ENCODE measurements around the gene GADL1. TPM values are rescaled to one million over a fixed set of nuclear protein-coding genes. Genes with fewer than 3 reads are reported as not detected.

GADL1 gene
- total RNA-seq, 1 donor from 2014 or later, result 25.1 TPM

GRCh38 chr3:30890907-30891306 lies 3.6 kb downstream of the GADL1 start:
- H3K4me3 ChIP-seq (ENCODE audit: low read length in 3 of 3), result no peak overlapping the region
- no peaks in the 10 kb centered on the region for H3K36me3 ChIP-seq (ENCODE audit: control insufficient read depth in 3 of 3, insufficient read depth in 3 of 3, low read length in 3 of 3)
- H3K4me1 ChIP-seq (ENCODE audit: control insufficient read depth in 3 of 3, insufficient read depth in 3 of 3, low read length in 3 of 3), result peaks cover 0 to 16% (median 12%) of the 10 kb centered on the region in 3 donors
- no peak overlapping the region for H3K27ac ChIP-seq (ENCODE audit: low read depth, low read length)
- no peak overlapping the region for H3K9ac ChIP-seq (ENCODE audit: low read depth in 1 of 3, low read length in 3 of 3)
- peaks cover 0 to 3% (median 0%) of the 10 kb centered on the region in 3 donors for H3K27me3 ChIP-seq (ENCODE audit: control insufficient read depth in 3 of 3, insufficient read depth in 3 of 3, low read length in 3 of 3)
- no peaks in the 10 kb centered on the region for H3K9me3 ChIP-seq (ENCODE audit: control insufficient read depth in 3 of 3, low read length in 3 of 3)

GRCh38 chr3:30886888-30887287 lies 7.6 kb downstream of the GADL1 start:
- Histone ChIP-seq H3K4me1 (ENCODE audit: control insufficient read depth in 3 of 3, insufficient read depth in 3 of 3, low read length in 3 of 3) (peaks cover 0 to 5% (median 0%) of the 10 kb centered on the region in 3 donors), H3K4me3 (ENCODE audit: low read length in 3 of 3) (no peak overlapping the region), H3K27ac (ENCODE audit: low read depth, low read length) (no peak overlapping the region), H3K36me3 (ENCODE audit: control insufficient read depth in 3 of 3, insufficient read depth in 3 of 3, low read length in 3 of 3) (no peaks in the 10 kb centered on the region), H3K9ac (ENCODE audit: low read depth in 1 of 3, low read length in 3 of 3) (no peak overlapping the region), H3K9me3 (ENCODE audit: control insufficient read depth in 3 of 3, low read length in 3 of 3) (no peaks in the 10 kb centered on the region), H3K27me3 (ENCODE audit: control insufficient read depth in 3 of 3, insufficient read depth in 3 of 3, low read length in 3 of 3) (no peaks in the 10 kb centered on the region)

- Histone ChIP-seq H3K4me1 (ENCODE audit: control insufficient read depth in 3 of 3, insufficient read depth in 3 of 3, low read length in 3 of 3) (peaks cover 2 to 6% (median 6%) of the 10 kb centered on the region in 3 donors), H3K36me3 (ENCODE audit: control insufficient read depth in 3 of 3, insufficient read depth in 3 of 3, low read length in 3 of 3) (no peaks in the 10 kb centered on the region), H3K27ac (ENCODE audit: low read depth, low read length) (no peak overlapping the region), H3K4me3 (ENCODE audit: low read length in 3 of 3) (no peak overlapping the region), H3K9me3 (ENCODE audit: control insufficient read depth in 3 of 3, low read length in 3 of 3) (no peaks in the 10 kb centered on the region), H3K9ac (ENCODE audit: low read depth in 1 of 3, low read length in 3 of 3) (no peak overlapping the region), H3K27me3 (ENCODE audit: control insufficient read depth in 3 of 3, insufficient read depth in 3 of 3, low read length in 3 of 3) (no peaks in the 10 kb centered on the region)
Measured at GRCh38 chr3:30878862-30879261, 15.6 kb downstream of the GADL1 start.

- H3K27ac ChIP-seq (ENCODE audit: low read depth, low read length), result peak overlapping the region; percentile 10
Measured at GRCh38 chr3:30875505-30875904, 19.0 kb downstream of the GADL1 start.

GRCh38 chr3:30873671-30874070 lies 20.8 kb downstream of the GADL1 start:
- H3K9me3 ChIP-seq (ENCODE audit: control insufficient read depth in 3 of 3, low read length in 3 of 3), result no peaks in the 10 kb centered on the region
- H3K4me3 ChIP-seq (ENCODE audit: low read length in 3 of 3), result peak overlapping the region in 1 of 3 donors; percentile 26
- H3K4me1 ChIP-seq (ENCODE audit: control insufficient read depth in 3 of 3, insufficient read depth in 3 of 3, low read length in 3 of 3), result peaks cover 10 to 19% (median 13%) of the 10 kb centered on the region in 3 donors
- no peaks in the 10 kb centered on the region for H3K27me3 ChIP-seq (ENCODE audit: control insufficient read depth in 3 of 3, insufficient read depth in 3 of 3, low read length in 3 of 3)
- no peaks in the 10 kb centered on the region for H3K36me3 ChIP-seq (ENCODE audit: control insufficient read depth in 3 of 3, insufficient read depth in 3 of 3, low read length in 3 of 3)
- H3K27ac ChIP-seq (ENCODE audit: low read depth, low read length), result peak overlapping the region; percentile 10
- peak overlapping the region in 1 of 3 donors; percentile 15 for H3K9ac ChIP-seq (ENCODE audit: low read depth in 1 of 3, low read length in 3 of 3)

More at GRCh38 chr3:30875505-30875904, 19.0 kb downstream of the GADL1 start:
- H3K27me3 ChIP-seq (ENCODE audit: control insufficient read depth in 3 of 3, insufficient read depth in 3 of 3, low read length in 3 of 3), result no peaks in the 10 kb centered on the region
- no peaks in the 10 kb centered on the region for H3K36me3 ChIP-seq (ENCODE audit: control insufficient read depth in 3 of 3, insufficient read depth in 3 of 3, low read length in 3 of 3)
- H3K4me1 ChIP-seq (ENCODE audit: control insufficient read depth in 3 of 3, insufficient read depth in 3 of 3, low read length in 3 of 3), result peaks cover 13 to 19% (median 13%) of the 10 kb centered on the region in 3 donors
- peak overlapping the region in 2 of 3 donors; percentile 35 to 40 for H3K9ac ChIP-seq (ENCODE audit: low read depth in 1 of 3, low read length in 3 of 3)
- no peaks in the 10 kb centered on the region for H3K9me3 ChIP-seq (ENCODE audit: control insufficient read depth in 3 of 3, low read length in 3 of 3)
- peak overlapping the region; percentile 4 to 30 (median 17) for H3K4me3 ChIP-seq (ENCODE audit: low read length in 3 of 3)

GRCh38 chr3:30872879-30873278 lies 21.6 kb downstream of the GADL1 start:
- H3K4me3 ChIP-seq (ENCODE audit: low read length in 3 of 3), result no peak overlapping the region
- no peaks in the 10 kb centered on the region for H3K36me3 ChIP-seq (ENCODE audit: control insufficient read depth in 3 of 3, insufficient read depth in 3 of 3, low read length in 3 of 3)
- H3K9ac ChIP-seq (ENCODE audit: low read depth in 1 of 3, low read length in 3 of 3), result no peak overlapping the region
- H3K4me1 ChIP-seq (ENCODE audit: control insufficient read depth in 3 of 3, insufficient read depth in 3 of 3, low read length in 3 of 3), result peaks cover 13 to 23% (median 17%) of the 10 kb centered on the region in 3 donors
- H3K27ac ChIP-seq (ENCODE audit: low read depth, low read length), result peak overlapping the region; percentile 65
- no peaks in the 10 kb centered on the region for H3K9me3 ChIP-seq (ENCODE audit: control insufficient read depth in 3 of 3, low read length in 3 of 3)
- H3K27me3 ChIP-seq (ENCODE audit: control insufficient read depth in 3 of 3, insufficient read depth in 3 of 3, low read length in 3 of 3), result no peaks in the 10 kb centered on the region

GRCh38 chr3:30871720-30872119 lies 22.7 kb downstream of the GADL1 start:
- no peaks in the 10 kb centered on the region for H3K36me3 ChIP-seq (ENCODE audit: control insufficient read depth in 3 of 3, insufficient read depth in 3 of 3, low read length in 3 of 3)
- no peak overlapping the region for H3K9ac ChIP-seq (ENCODE audit: low read depth in 1 of 3, low read length in 3 of 3)
- H3K4me1 ChIP-seq (ENCODE audit: control insufficient read depth in 3 of 3, insufficient read depth in 3 of 3, low read length in 3 of 3), result peaks cover 13 to 23% (median 17%) of the 10 kb centered on the region in 3 donors
- no peaks in the 10 kb centered on the region for H3K9me3 ChIP-seq (ENCODE audit: control insufficient read depth in 3 of 3, low read length in 3 of 3)
- no peak overlapping the region for H3K27ac ChIP-seq (ENCODE audit: low read depth, low read length)
- no peak overlapping the region for H3K4me3 ChIP-seq (ENCODE audit: low read length in 3 of 3)
- no peaks in the 10 kb centered on the region for H3K27me3 ChIP-seq (ENCODE audit: control insufficient read depth in 3 of 3, insufficient read depth in 3 of 3, low read length in 3 of 3)

GRCh38 chr3:30864836-30865235 lies 29.6 kb downstream of the GADL1 start:
- H3K27ac ChIP-seq (ENCODE audit: low read depth, low read length), result peak overlapping the region; percentile 4
- no peaks in the 10 kb centered on the region for H3K9me3 ChIP-seq (ENCODE audit: control insufficient read depth in 3 of 3, low read length in 3 of 3)
- H3K36me3 ChIP-seq (ENCODE audit: control insufficient read depth in 3 of 3, insufficient read depth in 3 of 3, low read length in 3 of 3), result peaks cover 0 to 3% (median 0%) of the 10 kb centered on the region in 3 donors
- no peak overlapping the region for H3K9ac ChIP-seq (ENCODE audit: low read depth in 1 of 3, low read length in 3 of 3)
- H3K4me1 ChIP-seq (ENCODE audit: control insufficient read depth in 3 of 3, insufficient read depth in 3 of 3, low read length in 3 of 3), result peaks cover 4 to 17% (median 11%) of the 10 kb centered on the region in 3 donors
- no peak overlapping the region for H3K4me3 ChIP-seq (ENCODE audit: low read length in 3 of 3)
- H3K27me3 ChIP-seq (ENCODE audit: control insufficient read depth in 3 of 3, insufficient read depth in 3 of 3, low read length in 3 of 3), result no peaks in the 10 kb centered on the region

GRCh38 chr3:30864132-30864531 lies 30.3 kb downstream of the GADL1 start:
- peak overlapping the region in 1 of 3 donors; percentile 36 for H3K9ac ChIP-seq (ENCODE audit: low read depth in 1 of 3, low read length in 3 of 3)
- H3K4me3 ChIP-seq (ENCODE audit: low read length in 3 of 3), result peak overlapping the region in 1 of 3 donors; percentile 18
- peaks cover 4 to 17% (median 11%) of the 10 kb centered on the region in 3 donors for H3K4me1 ChIP-seq (ENCODE audit: control insufficient read depth in 3 of 3, insufficient read depth in 3 of 3, low read length in 3 of 3)
- no peaks in the 10 kb centered on the region for H3K9me3 ChIP-seq (ENCODE audit: control insufficient read depth in 3 of 3, low read length in 3 of 3)
- H3K36me3 ChIP-seq (ENCODE audit: control insufficient read depth in 3 of 3, insufficient read depth in 3 of 3, low read length in 3 of 3), result peaks cover 0 to 6% (median 0%) of the 10 kb centered on the region in 3 donors
- H3K27me3 ChIP-seq (ENCODE audit: control insufficient read depth in 3 of 3, insufficient read depth in 3 of 3, low read length in 3 of 3), result no peaks in the 10 kb centered on the region
- H3K27ac ChIP-seq (ENCODE audit: low read depth, low read length), result peak overlapping the region; percentile 4

- Histone ChIP-seq H3K9me3 (ENCODE audit: control insufficient read depth in 3 of 3, low read length in 3 of 3) (no peaks in the 10 kb centered on the region), H3K9ac (ENCODE audit: low read depth in 1 of 3, low read length in 3 of 3) (no peak overlapping the region), H3K27me3 (ENCODE audit: control insufficient read depth in 3 of 3, insufficient read depth in 3 of 3, low read length in 3 of 3) (no peaks in the 10 kb centered on the region), H3K4me3 (ENCODE audit: low read length in 3 of 3) (no peak overlapping the region), H3K4me1 (ENCODE audit: control insufficient read depth in 3 of 3, insufficient read depth in 3 of 3, low read length in 3 of 3) (peaks cover 0 to 11% (median 7%) of the 10 kb centered on the region in 3 donors), H3K36me3 (ENCODE audit: control insufficient read depth in 3 of 3, insufficient read depth in 3 of 3, low read length in 3 of 3) (peaks cover 0 to 16% (median 4%) of the 10 kb centered on the region in 3 donors), H3K27ac (ENCODE audit: low read depth, low read length) (no peak overlapping the region)
Measured at GRCh38 chr3:30862004-30862403, 32.5 kb downstream of the GADL1 start.
